H7 (cell line): ENCODE data around the gene SPRYD3. TPM values are rescaled to one million over a fixed set of nuclear protein-coding genes. Genes with fewer than 3 reads are reported as not detected.
"Not testable (repeated sequence)": the region's sequence is repeated elsewhere in the genome, so short reads cannot be mapped to it uniquely, and the experiment has no call there.

ENCODE experiments used
- DNase-seq: peaks from one replicate; pipeline ENCODE4 v3.0.0; 2012
- H3K27me3 ChIP-seq: 2 replicates; pipeline ENCODE4 v1.6.0; 2011; ENCODE audit warnings: mild to moderate bottlenecking, low read length; ENCODE audit not compliant: control insufficient read depth, insufficient read depth
- H3K36me3 ChIP-seq: replicated peaks from 2 replicates; pipeline ENCODE4 v1.5.1; 2011; ENCODE audit warnings: low read length; ENCODE audit not compliant: control insufficient read depth, insufficient read depth
- H3K4me3 ChIP-seq: 2 replicates; pipeline ENCODE4 v1.5.1; 2011; ENCODE audit warnings: low read depth, mild to moderate bottlenecking, control low read depth, low read length, moderate library complexity; ENCODE audit not compliant: insufficient read depth
- total RNA-seq: library from RNA; depleted of rRNA; stranded (reverse); fragments of >200 nt; shearing (Covaris generic); gene quantifications from 2 replicates; pipeline ENCODE4 v1.2.3, GENCODE V29; 2014

The SPRYD3 gene
- total RNA-seq, 1 experiment from 2014 or later: 8.7 TPM

DNA sequence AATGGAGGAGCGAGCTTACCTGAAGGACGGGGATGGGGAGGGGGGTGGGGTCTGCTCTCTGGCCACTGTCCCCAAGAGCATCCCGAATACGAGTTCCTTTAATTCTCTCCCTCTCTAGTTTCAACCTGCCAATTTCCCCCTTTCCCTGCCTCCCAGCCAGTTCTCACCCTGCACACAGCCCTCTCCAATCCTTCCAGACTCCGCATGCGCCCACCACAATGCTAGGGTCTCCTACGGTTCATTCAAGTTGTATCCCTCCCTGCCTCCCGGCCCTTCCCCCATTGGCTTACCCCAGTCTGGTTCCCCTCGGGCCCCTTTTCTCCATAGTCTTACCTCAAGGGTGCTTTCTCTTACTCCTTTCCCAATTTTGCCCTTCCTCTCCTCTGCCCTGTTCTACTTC, 17.6 kb upstream of the SPRYD3 start:
- Histone ChIP-seq H3K4me3 (peak overlapping the region; percentile 81), H3K36me3 (no peaks in the 10 kb centered on the region), H3K27me3 (peaks cover 31% of the 10 kb centered on the region)
- DNase-seq: no peak

DNA sequence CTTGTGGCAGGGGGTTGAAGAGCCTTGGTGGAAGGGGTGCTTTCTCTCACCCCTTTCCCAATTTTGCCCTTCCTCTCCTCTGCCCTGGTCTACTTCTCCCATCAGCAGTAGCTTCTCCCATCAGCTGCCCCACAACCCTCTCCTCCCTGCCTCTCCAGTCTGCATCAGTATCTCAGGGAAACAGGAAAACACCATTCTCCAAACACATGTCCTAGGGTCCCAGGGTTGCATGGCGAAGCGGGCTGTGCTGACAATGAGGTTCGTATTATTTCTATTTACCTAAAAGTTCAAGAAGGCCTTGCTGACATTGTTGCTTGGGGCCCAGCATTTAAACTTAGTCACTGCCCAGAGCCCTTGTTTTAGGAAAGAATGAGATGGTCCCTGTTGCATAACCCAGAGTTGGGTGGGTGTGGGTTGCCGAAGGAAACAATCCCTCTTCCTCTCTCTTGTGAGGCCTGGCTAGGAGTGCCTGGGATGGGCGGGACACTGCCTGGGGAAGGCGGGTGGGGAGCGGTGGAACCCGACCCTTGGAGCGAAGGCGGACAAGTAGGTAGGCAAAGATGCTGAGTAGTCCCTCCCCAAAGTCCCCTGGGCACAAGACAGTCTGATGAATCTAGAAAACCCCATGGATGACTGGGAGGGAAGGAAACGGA, 17.0 kb upstream of the SPRYD3 start:
- Histone ChIP-seq H3K4me3 (peak overlapping the region; percentile 81), H3K27me3 (peaks cover 31% of the 10 kb centered on the region), H3K36me3 (no peaks in the 10 kb centered on the region)
- peak; percentile 68 for DNase-seq

DNA sequence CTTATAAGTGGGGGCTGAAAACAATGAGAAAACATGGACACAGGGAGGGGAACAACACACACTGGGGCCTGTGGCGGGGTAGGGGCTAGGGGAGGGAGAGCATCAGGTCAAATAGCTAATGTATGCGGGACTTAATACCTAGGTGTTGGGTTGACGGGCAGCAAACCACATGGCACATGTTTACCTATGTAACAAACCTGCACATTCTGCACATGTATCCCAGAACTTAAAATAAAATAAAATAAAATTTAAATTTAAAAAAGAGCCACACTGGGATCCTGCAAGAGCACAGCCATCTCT, 16.4 kb upstream of the SPRYD3 start:
- H3K27me3 ChIP-seq: peaks cover 31% of the 10 kb centered on the region
- not testable (repeated sequence) for DNase-seq, H3K36me3 ChIP-seq, H3K4me3 ChIP-seq

GRCh38 chr12:53094796-53095595, 15.8 kb upstream of the SPRYD3 start:
- H3K27me3 ChIP-seq: peaks cover 31% of the 10 kb centered on the region
- H3K4me3 ChIP-seq, H3K36me3 ChIP-seq, DNase-seq: not testable (repeated sequence)

- no peaks in the 10 kb centered on the region for H3K36me3 ChIP-seq
- peaks cover 31% of the 10 kb centered on the region for H3K27me3 ChIP-seq
- H3K4me3 ChIP-seq: no peak overlapping the region
- DNase-seq: peak; percentile 7
These were observed 15.2 kb upstream of the SPRYD3 start for GRCh38 chr12:53094394-53094787.

GRCh38 chr12:53093777-53094393, 14.7 kb upstream of the SPRYD3 start:
- Histone ChIP-seq H3K27me3 (peaks cover 27% of the 10 kb centered on the region), H3K36me3 (no peaks in the 10 kb centered on the region), H3K4me3 (no peak overlapping the region)
- no peak for DNase-seq

- no peaks in the 10 kb centered on the region for H3K36me3 ChIP-seq
- DNase-seq: peak; percentile 38
- peaks cover 11% of the 10 kb centered on the region for H3K27me3 ChIP-seq
- H3K4me3 ChIP-seq: no peak overlapping the region
These were observed 12.6 kb upstream of the SPRYD3 start for GRCh38 chr12:53091756-53092155.

DNA sequence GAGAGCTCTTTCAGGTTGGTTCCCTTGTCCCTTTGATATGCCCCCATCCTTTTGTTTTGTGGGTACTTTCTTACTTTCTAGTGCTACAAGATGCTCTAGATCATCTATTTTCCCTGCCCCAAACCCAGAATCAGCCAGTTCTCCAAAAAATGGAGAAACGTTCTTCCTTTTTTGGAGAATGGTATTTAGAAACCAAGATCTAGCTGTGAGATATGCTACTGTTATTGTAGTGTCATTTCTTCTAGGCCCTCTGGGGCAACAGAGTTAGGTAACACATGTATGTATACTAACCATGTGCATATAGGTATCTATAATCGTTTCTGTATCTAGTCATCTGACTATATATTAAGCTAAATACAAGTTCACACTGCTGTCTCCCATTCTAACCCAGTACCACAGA, 11.4 kb upstream of the SPRYD3 start:
- Histone ChIP-seq H3K36me3 (no peaks in the 10 kb centered on the region), H3K4me3 (no peak overlapping the region), H3K27me3 (peaks cover 3% of the 10 kb centered on the region)
- DNase-seq: no peak

DNA sequence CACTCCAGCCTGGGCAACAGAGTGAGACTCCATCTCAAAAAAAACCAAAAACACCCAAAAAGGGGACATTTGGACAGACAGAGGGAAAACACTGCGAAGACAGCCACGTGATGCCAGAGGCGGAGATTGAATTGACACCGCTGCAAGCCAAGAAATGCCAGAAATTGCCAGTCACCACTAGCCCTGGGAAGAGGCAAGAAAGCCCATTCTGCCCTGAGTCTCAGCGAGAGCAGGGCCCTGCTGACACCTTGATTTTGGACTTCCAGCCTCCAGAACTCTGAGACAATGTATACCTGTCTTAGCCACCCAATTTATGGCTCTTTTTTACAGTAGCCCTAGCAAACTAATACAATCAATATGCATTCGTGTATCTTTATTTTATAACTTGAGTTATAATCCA, 10.9 kb upstream of the SPRYD3 start:
- Histone ChIP-seq H3K4me3 (no peak overlapping the region), H3K36me3 (no peaks in the 10 kb centered on the region), H3K27me3 (peaks cover 3% of the 10 kb centered on the region)
- DNase-seq: no peak

GRCh38 chr12:53086361-53086760, 7.2 kb upstream of the SPRYD3 start:
- H3K36me3 ChIP-seq: no peaks in the 10 kb centered on the region
- H3K27me3 ChIP-seq: no peaks in the 10 kb centered on the region; the same call in none of the 2 replicates
- DNase-seq: no peak
- H3K4me3 ChIP-seq: no peak overlapping the region

GRCh38 chr12:53082637-53083175, 3.5 kb upstream of the SPRYD3 start:
- DNase-seq: no peak
- Histone ChIP-seq H3K4me3 (no peak overlapping the region), H3K27me3 (peaks cover 10% of the 10 kb centered on the region), H3K36me3 (no peaks in the 10 kb centered on the region)

DNA sequence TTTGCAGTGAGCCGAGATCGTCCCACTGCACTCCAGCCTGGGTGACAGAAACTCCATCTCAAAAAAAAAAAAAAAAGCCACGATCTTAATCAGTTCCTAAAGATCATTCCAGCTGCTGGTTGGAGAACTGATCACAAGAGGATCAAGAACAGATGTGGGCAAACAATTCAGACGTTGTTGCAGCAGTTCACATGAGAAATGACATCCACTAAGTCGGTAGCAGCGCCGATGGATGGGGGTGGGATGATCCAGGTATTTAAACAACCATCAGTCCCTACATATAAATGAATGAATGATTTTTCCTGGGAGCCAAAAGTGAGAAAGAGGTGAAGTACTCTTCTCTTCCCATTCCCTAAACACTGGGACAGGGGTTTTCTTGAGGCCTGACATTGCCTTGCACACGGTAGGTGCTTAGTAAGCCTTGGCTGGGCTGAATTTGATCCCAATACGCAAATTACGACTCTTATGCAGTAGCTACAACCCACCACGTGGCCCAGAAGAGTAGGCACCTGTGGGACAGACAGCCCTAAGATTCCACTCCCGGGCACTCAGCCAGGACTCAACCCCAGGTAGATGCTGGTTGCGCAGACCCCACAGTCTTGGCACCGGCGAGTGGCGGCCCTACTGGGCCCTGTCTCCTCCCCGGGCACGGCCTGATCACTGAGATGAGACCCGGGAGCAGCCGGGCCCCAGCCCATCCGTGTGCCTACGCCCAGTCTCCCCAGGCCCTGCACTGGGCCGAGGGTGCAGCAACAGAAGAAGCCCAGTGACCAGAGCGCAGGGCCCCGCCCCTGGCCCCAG, 565 bp downstream of the SPRYD3 start:
- DNase-seq: no peak
- no peaks in the 10 kb centered on the region; the same call in 1 of the 2 replicates for H3K36me3 ChIP-seq
- H3K27me3 ChIP-seq: peaks cover 10% of the 10 kb centered on the region
- peak overlapping the region; percentile 73 for H3K4me3 ChIP-seq

GRCh38 chr12:53077030-53077429, 2.2 kb downstream of the SPRYD3 start:
- H3K27me3 ChIP-seq: peaks cover 10% of the 10 kb centered on the region
- peak; percentile 5 for DNase-seq
- no peaks in the 10 kb centered on the region; the same call in 1 of the 2 replicates for H3K36me3 ChIP-seq
- H3K4me3 ChIP-seq: no peak overlapping the region

DNA sequence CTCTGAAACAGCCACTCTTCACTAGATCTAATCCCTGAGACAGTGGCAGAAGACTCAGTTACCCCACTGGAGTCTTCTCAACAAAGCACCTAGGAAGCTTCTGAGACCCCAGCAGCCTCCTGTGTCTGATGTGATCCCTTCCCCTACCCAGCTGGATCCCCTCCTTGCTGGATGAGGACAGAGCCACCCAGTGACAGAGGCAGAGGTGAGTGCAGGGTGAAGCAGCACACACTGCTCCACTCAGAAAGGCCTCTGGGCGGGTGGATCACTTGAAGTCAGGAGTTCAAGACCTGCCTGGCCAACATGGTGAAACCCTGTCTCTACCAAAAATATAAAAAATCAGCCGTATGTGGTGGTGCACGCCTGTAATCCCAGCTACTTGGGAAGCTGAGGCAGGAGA, 2.7 kb downstream of the SPRYD3 start:
- Histone ChIP-seq H3K36me3 (no peaks in the 10 kb centered on the region; the same call in 1 of the 2 replicates), H3K4me3 (no peak overlapping the region), H3K27me3 (peaks cover 10% of the 10 kb centered on the region)
- peak; percentile 6 for DNase-seq
